Esophagus muscularis mucosa (tissue), 4 donors: Measurements from ENCODE around the gene LIN9.

Experiments used
- EP300 ChIP-seq: sonication (generic); formaldehyde crosslinking; IDR thresholded peaks from one replicate; pipeline ENCODE4 v1.6.1; 2017; ENCODE audit warnings: antibody characterized with exemption
- POLR2A ChIP-seq: fragments of 450-650 bp; IDR thresholded peaks from one replicate; pipeline ENCODE4 v1.6.1; 2017; ENCODE audit warnings: antibody characterized with exemption, moderate library complexity, mild to moderate bottlenecking, low read depth
- TF ChIP-seq, protein P1 (sequence below), 3 experiments: fragments of 200-600 bp in 2 of 3; fragments of 450-650 bp in 1 of 3; sonication (generic) in 2 of 3; IDR thresholded peaks; one replicate each; pipeline ENCODE4 v1.5.1; 2017 to 2019; ENCODE audit warnings: antibody characterized with exemption in 3 of 3, mild to moderate bottlenecking in 2 of 3, moderate library complexity in 1 of 3

DNA sequence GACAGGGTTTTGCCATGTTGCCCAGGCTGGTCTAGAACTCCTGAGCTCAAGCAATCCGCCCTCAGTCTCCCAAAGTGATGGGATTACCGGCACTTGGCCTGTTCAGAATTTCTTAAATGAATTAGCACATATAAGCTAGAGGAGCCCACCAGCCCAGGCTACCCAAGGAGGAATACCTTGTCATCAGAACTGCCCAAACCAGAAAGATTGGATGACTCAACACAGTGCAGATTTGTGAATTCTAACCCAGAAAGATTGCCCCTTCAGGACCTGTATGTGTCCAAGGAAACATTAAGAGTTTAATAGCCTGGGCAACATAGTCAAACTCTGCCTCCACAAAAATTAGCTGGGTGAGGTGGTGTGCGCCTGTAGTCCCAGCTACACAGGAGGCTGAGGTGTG is 14.0 kb upstream of the LIN9 start:
- TF ChIP-seq, protein P1, sequence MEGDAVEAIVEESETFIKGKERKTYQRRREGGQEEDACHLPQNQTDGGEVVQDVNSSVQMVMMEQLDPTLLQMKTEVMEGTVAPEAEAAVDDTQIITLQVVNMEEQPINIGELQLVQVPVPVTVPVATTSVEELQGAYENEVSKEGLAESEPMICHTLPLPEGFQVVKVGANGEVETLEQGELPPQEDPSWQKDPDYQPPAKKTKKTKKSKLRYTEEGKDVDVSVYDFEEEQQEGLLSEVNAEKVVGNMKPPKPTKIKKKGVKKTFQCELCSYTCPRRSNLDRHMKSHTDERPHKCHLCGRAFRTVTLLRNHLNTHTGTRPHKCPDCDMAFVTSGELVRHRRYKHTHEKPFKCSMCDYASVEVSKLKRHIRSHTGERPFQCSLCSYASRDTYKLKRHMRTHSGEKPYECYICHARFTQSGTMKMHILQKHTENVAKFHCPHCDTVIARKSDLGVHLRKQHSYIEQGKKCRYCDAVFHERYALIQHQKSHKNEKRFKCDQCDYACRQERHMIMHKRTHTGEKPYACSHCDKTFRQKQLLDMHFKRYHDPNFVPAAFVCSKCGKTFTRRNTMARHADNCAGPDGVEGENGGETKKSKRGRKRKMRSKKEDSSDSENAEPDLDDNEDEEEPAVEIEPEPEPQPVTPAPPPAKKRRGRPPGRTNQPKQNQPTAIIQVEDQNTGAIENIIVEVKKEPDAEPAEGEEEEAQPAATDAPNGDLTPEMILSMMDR (IDR thresholded peaks at IDR 0.05) = no peak
- no peak for TF ChIP-seq POLR2A
- no peak for TF ChIP-seq EP300
